ENCODE results near the gene AP1S3.

The AP1S3 gene

GRCh38 chr2:223712642-223713041 is 124.7 kb downstream of the AP1S3 start:
- no peak for DNase-seq

GRCh38 chr2:223711596-223712326 is 125.6 kb downstream of the AP1S3 start:
- DNase-seq, result no peak

Data from left hindlimb (tissue), 1 donor.